GM12865 (cell line): ENCODE data around the gene PNRC2.

Source experiments
- DNase-seq: peaks from one replicate; pipeline ENCODE4 v3.0.0; 2010; ENCODE audit warnings: low read depth
- H3K4me3 ChIP-seq: 2 replicates; pipeline ENCODE4 v1.5.1; 2011; ENCODE audit warnings: mild to moderate bottlenecking, low read depth, low read length, control low read depth
- CTCF ChIP-seq: IDR thresholded peaks from 2 replicates; pipeline ENCODE4 v1.5.1; 2011; ENCODE audit warnings: low read length, control low read depth, low read depth, inconsistent platforms; ENCODE audit not compliant: insufficient read depth; ENCODE audit errors: missing control alignments

Gene PNRC2

GRCh38 chr1:23995431-23995837 is 35.8 kb downstream of the PNRC2 start:
- H3K4me3 ChIP-seq: no peak overlapping the region
- no peak for TF ChIP-seq CTCF
- peak; percentile 70 for DNase-seq

- no peak for TF ChIP-seq CTCF
- DNase-seq: no peak
- H3K4me3 ChIP-seq: no peak overlapping the region
Measured at GRCh38 chr1:23996700-23997229, 37.1 kb downstream of the PNRC2 start.

- H3K4me3 ChIP-seq: no peak overlapping the region
- no peak for DNase-seq
- no peak for TF ChIP-seq CTCF
Measured at GRCh38 chr1:23997812-23998211, 38.2 kb downstream of the PNRC2 start.

- no peak overlapping the region for H3K4me3 ChIP-seq
- DNase-seq: no peak
- TF ChIP-seq CTCF: no peak
Measured at GRCh38 chr1:23999156-23999671, 39.6 kb downstream of the PNRC2 start.

- no peak for DNase-seq
- TF ChIP-seq CTCF: no peak
- H3K4me3 ChIP-seq: no peak overlapping the region
Measured at GRCh38 chr1:24002695-24003094, 43.1 kb downstream of the PNRC2 start.

- TF ChIP-seq CTCF: no peak
- DNase-seq: peak; percentile 72
- H3K4me3 ChIP-seq: no peak overlapping the region
Measured at GRCh38 chr1:24003331-24003972, 43.8 kb downstream of the PNRC2 start.

GRCh38 chr1:24004132-24004531 is 44.5 kb downstream of the PNRC2 start:
- H3K4me3 ChIP-seq: no peak overlapping the region
- no peak for DNase-seq
- no peak for TF ChIP-seq CTCF
